ENCODE results near the gene SRCIN1. TPM values are rescaled to one million over a fixed set of nuclear protein-coding genes. Genes with fewer than 3 reads are reported as not detected.

SRCIN1 gene
- total RNA-seq, 4 donors from 2014 or later, result 11.0 to 36.5 (median 17.4) TPM

DNA sequence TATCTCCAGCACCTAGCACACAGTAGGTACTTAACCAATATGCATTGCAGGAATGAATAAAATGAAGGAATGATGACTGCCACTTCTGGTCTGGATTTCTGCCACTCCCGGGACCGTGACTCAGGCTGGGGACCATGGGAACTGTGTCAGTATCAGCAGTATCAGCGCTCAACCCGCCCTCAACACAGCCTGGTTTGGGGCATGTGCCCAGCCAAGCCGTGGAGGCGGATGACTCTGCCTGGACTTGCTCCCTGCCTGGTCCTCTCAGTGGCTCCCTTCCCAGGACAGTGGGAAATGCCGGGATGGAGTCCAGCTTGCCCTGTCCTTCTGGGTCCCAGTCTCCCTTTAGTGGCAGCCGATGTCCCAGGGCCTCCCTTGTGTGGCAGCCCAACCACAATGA lies 55.1 kb downstream of the SRCIN1 start:
- Histone ChIP-seq H3K27ac (no peak overlapping the region), H3K4me3 (no peak overlapping the region), H3K36me3 (no peaks in the 10 kb centered on the region), H3K4me1 (peaks cover 13% of the 10 kb centered on the region), H3K27me3 (peaks cover 19% of the 10 kb centered on the region), H3K9me3 (no peaks in the 10 kb centered on the region)
- peak in 1 of 2 donors; percentile 55 for DNase-seq (ENCODE audit: low spot score in 2 of 2)
- 58% methylated on average over 8 of the region's 8 CpGs for WGBS
- no peak for TF ChIP-seq POLR2A (IDR thresholded peaks at IDR 0.05)
- no peak for TF ChIP-seq EP300 (IDR thresholded peaks at IDR 0.05)
- TF ChIP-seq, protein P1, sequence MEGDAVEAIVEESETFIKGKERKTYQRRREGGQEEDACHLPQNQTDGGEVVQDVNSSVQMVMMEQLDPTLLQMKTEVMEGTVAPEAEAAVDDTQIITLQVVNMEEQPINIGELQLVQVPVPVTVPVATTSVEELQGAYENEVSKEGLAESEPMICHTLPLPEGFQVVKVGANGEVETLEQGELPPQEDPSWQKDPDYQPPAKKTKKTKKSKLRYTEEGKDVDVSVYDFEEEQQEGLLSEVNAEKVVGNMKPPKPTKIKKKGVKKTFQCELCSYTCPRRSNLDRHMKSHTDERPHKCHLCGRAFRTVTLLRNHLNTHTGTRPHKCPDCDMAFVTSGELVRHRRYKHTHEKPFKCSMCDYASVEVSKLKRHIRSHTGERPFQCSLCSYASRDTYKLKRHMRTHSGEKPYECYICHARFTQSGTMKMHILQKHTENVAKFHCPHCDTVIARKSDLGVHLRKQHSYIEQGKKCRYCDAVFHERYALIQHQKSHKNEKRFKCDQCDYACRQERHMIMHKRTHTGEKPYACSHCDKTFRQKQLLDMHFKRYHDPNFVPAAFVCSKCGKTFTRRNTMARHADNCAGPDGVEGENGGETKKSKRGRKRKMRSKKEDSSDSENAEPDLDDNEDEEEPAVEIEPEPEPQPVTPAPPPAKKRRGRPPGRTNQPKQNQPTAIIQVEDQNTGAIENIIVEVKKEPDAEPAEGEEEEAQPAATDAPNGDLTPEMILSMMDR (IDR thresholded peaks at IDR 0.05), result no peak
- TF ChIP-seq POLR2AphosphoS5 (IDR thresholded peaks at IDR 0.05), result no peak

DNA sequence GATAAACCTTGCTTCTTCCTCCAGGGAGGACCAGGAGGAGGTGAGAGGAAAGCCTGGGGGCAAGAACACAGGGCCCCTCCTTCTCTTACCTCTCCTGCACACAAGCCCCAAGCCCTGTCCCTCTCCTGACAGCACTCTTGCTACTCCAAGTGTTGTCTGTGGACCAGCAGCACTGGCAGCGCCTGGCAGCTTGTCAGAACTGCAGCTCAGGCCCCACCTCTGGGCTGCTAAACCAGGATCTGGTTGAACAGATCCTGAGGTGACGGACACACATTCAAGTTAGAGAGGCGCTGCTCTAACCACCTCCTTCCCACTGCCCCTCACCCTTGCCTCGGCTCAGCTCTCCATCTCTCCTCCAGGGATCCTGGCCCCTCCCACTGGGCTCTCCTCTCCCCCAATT lies 56.5 kb downstream of the SRCIN1 start:
- TF ChIP-seq POLR2A (IDR thresholded peaks at IDR 0.05), result no peak
- no peak for TF ChIP-seq EP300 (IDR thresholded peaks at IDR 0.05)
- TF ChIP-seq, protein P1 (IDR thresholded peaks at IDR 0.05), result no peak
- no peak for TF ChIP-seq POLR2AphosphoS5 (IDR thresholded peaks at IDR 0.05)
- no peak for DNase-seq (ENCODE audit: low spot score in 2 of 2)
- H3K9me3 ChIP-seq, result no peaks in the 10 kb centered on the region
- WGBS, result 73% methylated on average over 4 of the region's 4 CpGs
- no peak overlapping the region for H3K27ac ChIP-seq
- H3K27me3 ChIP-seq, result peaks cover 19% of the 10 kb centered on the region
- peaks cover 10% of the 10 kb centered on the region for H3K4me1 ChIP-seq
- H3K36me3 ChIP-seq, result no peaks in the 10 kb centered on the region
- H3K4me3 ChIP-seq, result no peak overlapping the region

DNA sequence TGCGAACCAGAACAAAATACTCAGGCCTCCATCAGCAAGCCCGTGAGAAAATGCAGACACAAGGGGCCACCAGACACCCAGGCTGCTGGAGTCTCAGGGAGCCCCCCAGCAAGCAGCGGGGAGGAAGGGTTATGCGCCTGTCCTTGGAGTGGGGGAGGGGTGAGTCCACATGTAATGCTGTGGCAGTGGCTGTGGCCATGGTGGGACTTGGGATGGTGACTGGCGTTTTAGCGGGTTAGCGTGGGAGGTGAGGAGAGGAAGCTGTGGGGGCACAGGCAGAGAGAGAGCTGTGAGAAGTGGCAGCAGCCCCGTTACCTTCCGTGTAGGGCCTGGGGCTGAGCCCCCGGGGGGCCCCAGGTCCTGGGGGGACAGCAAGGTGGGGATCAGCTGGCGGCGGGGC lies 58.3 kb downstream of the SRCIN1 start:
- peaks cover 8% of the 10 kb centered on the region for H3K4me1 ChIP-seq
- WGBS, result 71% methylated on average over 6 of the region's 12 CpGs
- no peak overlapping the region for H3K27ac ChIP-seq
- no peak for TF ChIP-seq EP300 (IDR thresholded peaks at IDR 0.05)
- no peak for TF ChIP-seq POLR2A (IDR thresholded peaks at IDR 0.05)
- TF ChIP-seq POLR2AphosphoS5 (IDR thresholded peaks at IDR 0.05), result no peak
- TF ChIP-seq, protein P1 (IDR thresholded peaks at IDR 0.05), result no peak
- no peaks in the 10 kb centered on the region for H3K9me3 ChIP-seq
- DNase-seq (ENCODE audit: low spot score in 2 of 2), result no peak
- peaks cover 25% of the 10 kb centered on the region for H3K27me3 ChIP-seq
- no peak overlapping the region for H3K4me3 ChIP-seq
- H3K36me3 ChIP-seq, result no peaks in the 10 kb centered on the region

DNA sequence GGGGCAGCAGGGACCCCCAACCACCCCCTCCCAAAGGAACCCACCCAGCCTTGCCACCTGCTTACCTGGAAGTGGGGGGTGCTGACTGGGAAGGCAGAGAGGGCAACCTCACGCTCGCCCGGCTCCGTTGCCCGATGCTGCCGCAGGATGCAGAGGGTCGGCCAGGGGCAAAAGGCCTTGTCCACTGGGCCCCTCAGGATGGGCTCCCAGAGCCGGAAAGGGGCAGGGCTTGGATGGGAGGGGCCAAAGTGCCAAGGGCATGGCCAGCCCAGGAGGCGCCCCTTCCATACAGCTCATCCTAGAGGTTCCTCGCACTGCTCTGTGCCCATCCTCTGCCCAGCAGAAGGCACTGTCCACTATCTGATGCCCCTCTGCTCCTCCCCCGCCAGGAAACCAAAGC lies 59.4 kb downstream of the SRCIN1 start:
- no peak for TF ChIP-seq POLR2A (IDR thresholded peaks at IDR 0.05)
- Histone ChIP-seq H3K27ac (no peak overlapping the region), H3K4me3 (no peak overlapping the region), H3K27me3 (peaks cover 28% of the 10 kb centered on the region), H3K4me1 (peaks cover 8% of the 10 kb centered on the region), H3K9me3 (no peaks in the 10 kb centered on the region), H3K36me3 (no peaks in the 10 kb centered on the region)
- 97% methylated on average over 5 of the region's 11 CpGs for WGBS
- DNase-seq (ENCODE audit: low spot score in 2 of 2), result no peak

DNA sequence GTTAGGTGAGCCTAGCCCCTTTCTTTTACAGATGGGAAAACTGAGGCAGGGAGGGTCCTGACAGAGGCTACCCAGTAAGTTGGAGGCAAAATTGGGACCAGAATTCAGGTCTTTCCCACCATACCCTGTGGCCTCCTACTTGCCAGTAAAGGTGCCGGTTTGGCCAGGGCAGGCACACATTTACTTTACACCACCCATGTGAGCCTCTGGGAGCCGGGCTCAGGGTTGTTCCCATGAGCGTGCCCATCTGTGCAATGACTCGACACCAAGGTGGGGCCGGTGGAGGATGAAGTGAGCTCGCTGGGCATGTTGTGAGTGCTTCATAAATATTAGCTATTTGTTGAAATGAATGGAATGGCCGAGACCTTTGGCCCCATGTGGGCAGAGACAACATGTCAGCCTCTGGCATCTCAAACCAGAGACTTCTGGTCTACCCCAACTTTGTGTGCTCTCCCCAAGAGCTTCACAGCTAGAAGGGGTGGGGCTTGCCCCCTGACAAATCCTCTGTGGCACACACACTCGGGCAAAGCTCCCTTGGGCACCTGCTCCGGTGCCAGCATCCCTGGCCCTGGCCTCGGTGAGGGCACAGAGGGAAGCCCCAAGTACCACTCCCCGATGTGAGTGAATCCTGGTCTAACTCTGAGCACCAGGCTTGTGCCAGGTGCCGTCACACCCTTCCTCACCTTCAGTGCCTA lies 60.1 kb downstream of the SRCIN1 start:
- 85% methylated on average over 10 of the region's 12 CpGs for WGBS
- TF ChIP-seq, protein P1 (IDR thresholded peaks at IDR 0.05), result no peak
- TF ChIP-seq EP300 (IDR thresholded peaks at IDR 0.05), result no peak
- no peak for TF ChIP-seq POLR2AphosphoS5 (IDR thresholded peaks at IDR 0.05)
- TF ChIP-seq POLR2A (IDR thresholded peaks at IDR 0.05), result no peak
- H3K27me3 ChIP-seq, result peaks cover 29% of the 10 kb centered on the region

DNA sequence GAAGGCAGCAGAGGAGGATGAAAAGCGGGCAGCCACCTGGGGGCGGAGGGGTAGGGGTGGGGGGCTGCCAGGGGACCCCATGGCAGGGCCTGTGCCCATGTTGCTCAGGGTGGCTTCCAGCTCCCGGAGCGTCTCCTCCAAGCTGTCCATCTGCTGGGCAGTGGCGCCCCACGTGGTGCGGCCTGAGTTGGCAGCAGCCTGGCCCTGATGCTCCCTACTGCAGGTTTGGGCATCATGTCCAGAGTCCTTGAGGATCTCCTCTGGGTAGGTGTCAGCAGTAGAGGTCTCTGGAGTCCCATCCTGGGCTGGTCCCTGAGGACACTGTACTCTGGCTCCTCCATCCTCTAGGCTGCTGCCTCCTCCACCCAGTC lies 60.9 kb downstream of the SRCIN1 start:
- Histone ChIP-seq H3K36me3 (no peaks in the 10 kb centered on the region), H3K9me3 (no peaks in the 10 kb centered on the region), H3K27ac (no peak overlapping the region), H3K27me3 (peaks cover 29% of the 10 kb centered on the region), H3K4me1 (no peaks in the 10 kb centered on the region), H3K4me3 (no peak overlapping the region)
- no peak for TF ChIP-seq POLR2A (IDR thresholded peaks at IDR 0.05)
- no peak for DNase-seq (ENCODE audit: low spot score in 2 of 2)
- 87% methylated on average over 7 of the region's 7 CpGs for WGBS

More for the DNA sequence above, 60.1 kb downstream of the SRCIN1 start:
- Histone ChIP-seq H3K4me3 (no peak overlapping the region), H3K9me3 (no peaks in the 10 kb centered on the region), H3K4me1 (peaks cover 4% of the 10 kb centered on the region), H3K36me3 (no peaks in the 10 kb centered on the region), H3K27ac (no peak overlapping the region)
- no peak for DNase-seq (ENCODE audit: low spot score in 2 of 2)
